ENCODE data around the gene PRM1.

The PRM1 gene

DNA sequence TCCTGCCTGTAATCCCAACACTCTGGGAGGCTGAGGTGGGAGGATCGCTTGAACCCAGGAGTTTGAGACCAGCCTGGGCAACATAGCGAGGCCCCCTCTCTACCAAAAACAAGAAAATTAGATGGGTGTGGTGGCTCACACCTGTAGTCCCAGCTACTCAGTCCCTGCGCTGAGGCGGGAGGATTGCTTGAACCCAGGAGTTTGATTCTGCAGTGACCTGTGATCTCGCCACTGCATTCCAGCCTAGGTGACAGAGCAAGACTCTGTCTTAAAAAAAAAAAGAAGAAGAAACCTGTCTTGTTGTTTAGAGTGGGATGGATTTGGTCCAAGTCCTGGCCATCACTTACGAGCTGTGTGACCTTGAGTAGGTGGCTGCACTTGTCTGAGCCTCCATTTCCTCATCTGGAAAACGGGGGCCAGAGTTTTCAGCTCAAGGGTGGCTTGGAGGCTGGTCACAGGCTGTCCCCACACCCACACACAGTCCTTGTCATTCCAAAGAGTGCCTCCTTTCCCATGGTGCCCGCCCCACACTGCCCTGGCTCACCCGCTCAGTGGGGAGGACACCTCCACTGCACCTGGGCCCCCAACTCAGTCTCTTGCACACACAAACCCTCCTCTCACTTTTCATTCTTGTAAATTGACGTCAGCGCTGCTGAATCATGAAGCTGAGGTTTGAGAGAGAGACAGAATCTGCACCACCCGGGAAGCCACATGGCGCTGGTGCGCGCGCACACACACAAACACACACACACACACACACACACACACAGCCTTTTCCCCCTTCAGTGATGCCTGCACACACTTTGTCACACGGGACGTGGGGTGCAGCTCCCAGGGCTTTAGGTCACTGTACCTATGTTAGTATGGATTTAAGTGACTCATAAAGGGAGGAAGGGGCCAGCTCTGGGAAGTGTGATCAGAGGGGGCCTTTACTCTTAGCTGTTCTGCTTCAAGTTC lies 29.3 kb downstream of the PRM1 start:
- peak; percentile 91 for DNase-seq

GRCh38 chr16:11250786-11251524 lies 30.2 kb downstream of the PRM1 start:
- peak; percentile 36 for DNase-seq

- peak; percentile 48 for DNase-seq
Observed at GRCh38 chr16:11250091-11250785, 30.9 kb downstream of the PRM1 start.

GRCh38 chr16:11249233-11250061 lies 31.7 kb downstream of the PRM1 start:
- peak; percentile 42 for DNase-seq

GRCh38 chr16:11248133-11248532 lies 33.0 kb downstream of the PRM1 start:
- peak; percentile 64 for DNase-seq

- DNase-seq, result peak; percentile 55
Observed at GRCh38 chr16:11245988-11246387, 35.1 kb downstream of the PRM1 start.

- DNase-seq, result no peak
Observed at GRCh38 chr16:11245222-11245737, 35.9 kb downstream of the PRM1 start.

GRCh38 chr16:11242658-11243057 lies 38.5 kb downstream of the PRM1 start:
- DNase-seq, result no peak

DNA sequence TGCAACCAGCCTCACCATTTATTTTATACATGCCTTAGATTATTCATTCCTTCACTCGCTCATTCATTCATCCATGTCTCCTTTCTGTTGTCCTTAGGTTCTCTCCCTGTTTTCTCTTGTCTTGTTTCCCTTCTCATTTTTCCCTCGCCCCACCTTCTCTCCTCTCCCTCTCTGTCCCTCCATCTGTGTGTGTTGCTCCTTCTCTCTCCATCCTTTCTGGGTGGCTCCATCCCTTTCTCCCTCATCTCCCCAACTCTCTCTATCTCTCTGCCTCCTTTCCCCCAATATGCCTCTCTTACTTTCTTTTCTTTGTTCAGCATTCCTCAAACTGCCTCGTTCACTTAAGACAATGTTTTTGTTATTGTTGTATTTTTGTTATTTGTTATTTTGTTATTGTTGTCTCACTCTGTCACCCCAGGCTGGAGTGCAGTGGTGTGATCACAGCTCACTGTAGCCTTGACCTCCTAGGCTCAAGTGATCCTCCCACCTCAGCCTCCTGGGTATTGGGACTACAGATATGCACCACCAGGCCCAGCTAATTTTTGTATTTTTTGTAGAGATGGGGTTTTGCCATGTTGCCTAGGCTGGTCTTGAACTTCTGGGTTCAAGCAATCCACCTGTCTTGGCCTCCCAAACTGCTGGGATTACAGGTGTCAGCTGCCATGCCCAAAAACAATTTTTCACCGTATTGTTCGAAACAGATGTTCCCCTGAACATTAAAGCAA lies 39.5 kb downstream of the PRM1 start:
- DNase-seq, result no peak

DNA sequence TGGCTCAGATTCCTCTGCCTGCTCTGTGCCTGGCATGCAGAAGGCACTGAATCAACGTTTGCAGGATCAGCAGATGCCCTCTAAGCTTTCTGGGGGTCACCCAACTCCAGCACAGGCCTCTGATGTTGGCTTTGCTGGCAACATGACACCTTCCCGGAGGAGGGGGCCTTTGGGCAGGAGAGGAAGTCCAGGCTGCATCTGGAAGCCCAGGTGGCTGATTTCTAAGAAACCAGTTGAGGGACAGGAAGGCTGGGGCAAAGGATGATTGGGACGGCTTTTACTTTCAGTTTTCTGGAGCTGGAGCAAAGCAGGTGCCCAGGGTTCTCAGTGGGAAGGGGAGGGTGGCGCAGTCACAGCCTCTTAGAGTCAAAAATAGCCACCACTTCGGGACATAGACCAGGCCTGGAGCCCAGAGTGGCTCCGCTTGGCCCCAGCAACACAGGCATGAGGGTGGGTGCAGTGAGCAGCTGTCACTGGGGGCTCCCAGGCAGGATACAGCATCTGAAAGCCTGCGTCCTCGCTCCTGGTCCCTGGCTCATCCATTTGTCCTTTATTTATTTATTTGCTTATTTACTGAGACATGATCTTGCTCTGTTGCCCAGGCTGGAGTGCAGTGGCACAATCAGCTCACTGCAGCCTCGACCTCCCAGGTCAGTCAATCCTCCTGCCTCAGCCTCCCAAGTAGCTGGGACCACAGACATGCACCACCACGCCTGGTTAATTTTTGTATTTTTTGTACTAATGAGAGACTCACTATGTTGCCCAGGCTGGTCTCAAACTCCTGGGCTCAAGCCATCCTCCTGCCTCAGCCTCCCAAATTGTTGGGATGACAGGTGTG lies 40.3 kb downstream of the PRM1 start:
- no peak for DNase-seq

DNA sequence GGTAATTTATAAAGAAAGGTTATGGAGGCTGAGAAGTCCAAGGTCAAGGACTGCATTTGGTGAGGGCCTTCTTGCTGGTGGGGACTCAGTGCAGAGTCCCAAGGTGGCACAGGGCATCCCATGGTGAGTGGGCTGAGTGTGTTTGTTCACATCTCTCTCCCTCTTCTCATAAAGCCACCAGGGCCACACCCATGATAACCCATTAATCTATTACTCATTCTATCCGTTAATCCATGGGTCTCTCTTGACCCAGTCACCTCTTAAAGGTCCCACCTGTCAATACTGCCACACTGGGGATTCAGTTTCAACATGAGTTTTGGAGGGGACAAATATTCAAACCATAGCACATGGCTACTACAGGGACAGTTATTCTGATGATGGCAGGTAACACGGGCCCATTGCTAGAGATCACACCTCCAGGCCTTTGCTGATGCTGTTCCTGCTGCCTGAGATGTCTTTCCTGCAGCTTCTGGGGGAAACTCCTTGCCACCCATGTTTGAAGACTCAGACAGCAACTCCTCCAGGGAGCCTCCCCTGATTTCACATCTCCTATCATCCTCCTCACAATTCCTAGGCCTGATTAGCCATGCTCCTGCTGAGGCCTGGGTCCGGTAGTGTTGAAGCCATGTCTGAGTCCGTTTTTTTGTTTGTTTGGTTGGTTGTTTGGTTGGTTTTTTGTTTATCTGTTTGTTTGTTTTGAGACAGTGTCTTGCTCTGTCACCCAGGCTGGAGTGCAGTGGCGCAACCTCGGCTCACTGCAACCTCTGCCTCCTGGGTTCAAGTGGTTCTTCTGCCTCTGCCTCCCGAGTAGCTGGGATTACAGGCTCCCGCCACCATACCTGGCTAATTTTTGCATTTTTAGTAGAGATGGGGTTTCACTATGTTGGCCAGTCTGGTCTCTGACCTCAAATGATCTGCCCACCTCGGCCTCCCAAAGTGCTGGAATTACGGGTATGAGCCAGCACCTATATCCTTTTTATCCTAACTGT lies 41.2 kb downstream of the PRM1 start:
- no peak for DNase-seq

DNA sequence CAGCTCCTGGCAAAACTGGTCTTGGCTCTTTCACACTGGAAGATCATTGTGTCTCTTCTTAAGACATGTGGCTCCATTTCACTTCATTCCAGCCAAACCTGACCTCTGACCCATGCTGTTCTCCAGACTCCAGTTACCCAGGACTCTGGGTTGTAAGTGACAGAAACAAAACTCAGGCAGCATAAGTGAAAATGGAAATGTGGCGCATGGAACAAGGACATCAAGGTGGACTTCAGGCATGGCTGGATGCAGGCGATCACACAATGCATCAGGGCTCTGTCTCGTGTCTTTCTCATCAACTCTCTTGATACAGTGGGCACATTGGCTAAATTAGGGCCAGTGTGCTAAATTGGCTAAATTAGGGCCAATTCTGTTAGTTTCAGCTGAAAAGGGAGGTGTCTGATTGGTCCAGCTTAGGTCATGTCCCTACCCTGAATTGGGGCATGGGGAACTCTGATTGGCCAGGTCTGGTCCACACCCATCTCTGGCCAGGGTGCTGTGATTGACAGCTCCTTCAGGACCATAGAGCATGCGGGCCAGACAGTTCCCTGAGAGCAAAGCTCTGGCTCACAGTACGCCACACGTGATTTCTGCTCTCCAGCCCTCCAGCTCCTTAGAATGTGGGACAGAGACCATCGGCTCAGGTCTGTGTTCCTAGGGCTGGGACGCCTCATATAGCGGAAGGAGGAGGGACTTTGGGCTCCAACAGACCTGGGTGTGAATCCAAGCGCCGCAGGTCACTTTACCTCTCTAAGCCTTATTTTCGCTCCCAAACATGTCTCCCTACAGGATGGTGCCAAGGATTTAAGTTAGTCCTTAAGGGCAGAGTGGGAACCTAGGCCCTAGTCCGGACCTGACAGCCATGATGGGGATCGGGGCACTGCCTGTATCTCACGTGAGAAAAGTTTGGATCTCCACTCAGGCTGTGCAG lies 42.6 kb downstream of the PRM1 start:
- no peak for DNase-seq

GRCh38 chr16:11236461-11237254 lies 44.5 kb downstream of the PRM1 start:
- DNase-seq, result no peak

GRCh38 chr16:11235703-11235991 lies 45.5 kb downstream of the PRM1 start:
- no peak for DNase-seq

GRCh38 chr16:11234884-11235702 lies 46.0 kb downstream of the PRM1 start:
- no peak for DNase-seq

DNA sequence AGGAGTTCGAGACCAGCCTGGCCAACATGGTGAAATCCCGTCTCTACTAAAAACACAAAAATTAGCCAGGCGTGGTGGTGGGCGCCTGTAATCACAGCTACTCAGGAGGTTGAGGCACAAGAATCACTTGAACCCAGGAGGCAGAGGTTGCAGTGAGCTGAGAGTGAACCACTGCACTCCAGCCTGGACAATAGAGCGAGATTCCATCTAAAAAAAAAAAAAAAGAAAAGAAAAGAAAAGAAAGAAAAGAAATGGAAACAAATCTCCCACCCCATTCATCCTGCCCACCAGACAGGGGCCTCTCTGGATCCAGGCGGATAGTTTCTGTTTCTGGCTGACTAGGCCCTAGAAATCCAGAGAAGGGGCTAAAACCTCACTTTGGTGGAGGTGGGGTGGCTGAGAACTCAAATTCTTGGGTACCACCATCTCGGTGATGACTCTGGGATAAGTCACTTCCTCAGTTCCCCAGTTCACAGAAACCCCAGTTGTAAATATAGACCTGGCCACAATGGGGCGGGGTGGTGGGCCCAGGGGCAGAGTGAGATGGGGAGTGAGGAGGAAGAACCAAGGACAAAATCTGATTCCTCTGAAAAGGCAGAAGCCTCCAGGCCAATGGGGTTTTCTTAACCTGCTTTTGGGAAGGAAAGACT lies 47.3 kb downstream of the PRM1 start:
- DNase-seq, result peak; percentile 90
